Upper lobe of left lung (tissue), 4 donors: Measurements from ENCODE around the gene GALNT15.

Experiments used
- EP300 ChIP-seq, 4 donors: sonication (generic); formaldehyde crosslinking; IDR thresholded peaks; one replicate each; pipeline ENCODE4 v1.5.1; 2017; ENCODE audit warnings: antibody characterized with exemption in 4 of 4, control low read depth in 2 of 4
- POLR2A ChIP-seq, 4 donors: fragments of 450-650 bp; IDR thresholded peaks; one replicate each; pipeline ENCODE4 v1.5.1; 2016 to 2017; ENCODE audit warnings: antibody characterized with exemption in 4 of 4, mild to moderate bottlenecking in 2 of 4
- TF ChIP-seq, protein P1 (sequence below), 6 experiments: fragments of 450-650 bp in 4 of 6; fragments of 200-600 bp in 2 of 6; sonication (generic) in 2 of 6; IDR thresholded peaks; one replicate each; pipeline ENCODE4 v1.5.1; 2016 to 2019; ENCODE audit warnings: antibody characterized with exemption in 6 of 6

DNA sequence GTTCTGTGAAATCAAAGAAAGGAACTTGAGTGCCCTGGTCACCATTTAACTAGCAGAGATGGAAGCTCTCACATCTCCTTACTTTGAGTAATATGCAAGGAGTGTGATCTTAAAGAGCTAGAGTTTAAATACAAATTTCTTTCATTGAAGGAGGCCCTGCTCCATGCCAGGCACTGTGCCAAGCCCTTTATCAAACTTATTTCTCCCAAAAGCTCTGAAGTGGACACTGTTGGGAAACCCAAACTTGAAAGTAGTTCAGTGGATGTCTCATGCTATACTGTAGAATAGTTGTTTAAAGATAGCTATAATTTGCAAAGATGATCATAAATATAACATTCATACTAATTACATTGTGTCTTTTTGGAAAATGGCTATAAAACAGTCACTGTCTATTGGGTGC is 17.1 kb downstream of the GALNT15 start:
- no peak for TF ChIP-seq POLR2A (IDR thresholded peaks at IDR 0.05)
- TF ChIP-seq, protein P1, sequence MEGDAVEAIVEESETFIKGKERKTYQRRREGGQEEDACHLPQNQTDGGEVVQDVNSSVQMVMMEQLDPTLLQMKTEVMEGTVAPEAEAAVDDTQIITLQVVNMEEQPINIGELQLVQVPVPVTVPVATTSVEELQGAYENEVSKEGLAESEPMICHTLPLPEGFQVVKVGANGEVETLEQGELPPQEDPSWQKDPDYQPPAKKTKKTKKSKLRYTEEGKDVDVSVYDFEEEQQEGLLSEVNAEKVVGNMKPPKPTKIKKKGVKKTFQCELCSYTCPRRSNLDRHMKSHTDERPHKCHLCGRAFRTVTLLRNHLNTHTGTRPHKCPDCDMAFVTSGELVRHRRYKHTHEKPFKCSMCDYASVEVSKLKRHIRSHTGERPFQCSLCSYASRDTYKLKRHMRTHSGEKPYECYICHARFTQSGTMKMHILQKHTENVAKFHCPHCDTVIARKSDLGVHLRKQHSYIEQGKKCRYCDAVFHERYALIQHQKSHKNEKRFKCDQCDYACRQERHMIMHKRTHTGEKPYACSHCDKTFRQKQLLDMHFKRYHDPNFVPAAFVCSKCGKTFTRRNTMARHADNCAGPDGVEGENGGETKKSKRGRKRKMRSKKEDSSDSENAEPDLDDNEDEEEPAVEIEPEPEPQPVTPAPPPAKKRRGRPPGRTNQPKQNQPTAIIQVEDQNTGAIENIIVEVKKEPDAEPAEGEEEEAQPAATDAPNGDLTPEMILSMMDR (IDR thresholded peaks at IDR 0.05): no peak
- TF ChIP-seq EP300 (IDR thresholded peaks at IDR 0.05): no peak
